NOMO-1 treated with DMSO at 0.1 percent for 48 hours (cell line): ENCODE measurements around the gene SLC5A10.

Experiments
- DNase-seq: peaks from one replicate; lab custom pipeline; 2025; ENCODE audit not compliant: unreplicated experiment; lab: John Stamatoyannopoulos, UW

SLC5A10 gene

DNA sequence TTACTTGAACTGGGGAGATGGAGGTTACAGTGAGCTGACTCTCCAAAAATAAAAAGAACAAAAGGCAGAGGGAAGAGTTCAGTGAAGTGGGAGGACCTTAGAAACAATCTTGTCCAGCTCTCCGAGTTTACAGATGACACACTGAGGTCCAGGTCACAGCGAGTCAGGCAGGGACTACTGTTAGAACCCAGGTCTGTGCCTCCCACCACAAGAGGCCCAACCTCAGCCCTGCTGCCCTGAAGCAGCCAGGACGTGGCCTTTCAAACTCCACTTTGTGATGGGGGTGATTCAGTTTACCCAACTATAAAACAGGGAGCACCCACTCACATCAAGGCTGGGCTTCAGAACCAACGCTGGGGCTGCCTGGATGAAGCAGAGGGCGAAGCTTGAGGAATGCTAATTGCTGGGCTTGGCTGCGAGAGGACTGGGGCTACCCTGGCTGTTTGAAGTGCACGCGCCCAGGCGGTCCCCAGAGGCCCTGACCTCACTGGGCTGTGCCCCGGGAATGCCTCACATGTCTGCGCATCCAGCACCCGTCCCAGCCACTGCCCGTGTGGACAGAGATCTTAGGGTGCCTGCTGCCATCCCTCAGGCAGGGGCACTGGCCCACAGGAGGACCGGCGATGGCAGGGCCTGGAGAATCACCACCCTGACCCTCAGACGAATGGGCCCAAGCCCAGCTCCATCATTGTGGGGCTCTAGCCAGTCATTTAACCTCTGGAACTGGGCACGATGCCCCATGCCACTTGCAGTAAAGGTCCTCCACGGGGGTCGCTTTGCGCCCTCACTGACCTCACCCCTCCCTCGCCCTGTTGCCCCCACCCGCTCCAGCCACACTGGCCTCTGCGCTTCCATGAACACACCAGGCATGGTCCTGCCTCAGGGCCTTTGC is 11.4 kb downstream of the SLC5A10 start:
- DNase-seq = no peak

DNA sequence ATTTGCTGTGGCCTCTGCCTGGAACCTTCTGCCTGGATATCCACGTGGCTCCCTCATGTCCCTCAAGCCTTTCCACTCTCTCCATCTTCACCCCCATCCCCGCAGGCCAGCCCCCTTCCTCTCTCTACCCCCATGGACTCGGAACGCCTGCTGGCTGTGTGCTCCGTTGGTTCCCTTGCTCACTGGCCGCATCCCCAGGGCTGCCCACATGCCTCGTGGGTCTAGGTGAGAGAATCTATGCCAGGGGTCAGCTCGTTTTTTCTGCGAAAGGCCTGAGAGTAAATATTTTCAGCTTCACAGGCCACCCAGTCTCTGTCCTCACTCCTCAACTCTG is 12.0 kb downstream of the SLC5A10 start:
- no peak for DNase-seq

GRCh38 chr17:18964550-18964949 is 12.6 kb downstream of the SLC5A10 start:
- no peak for DNase-seq

DNA sequence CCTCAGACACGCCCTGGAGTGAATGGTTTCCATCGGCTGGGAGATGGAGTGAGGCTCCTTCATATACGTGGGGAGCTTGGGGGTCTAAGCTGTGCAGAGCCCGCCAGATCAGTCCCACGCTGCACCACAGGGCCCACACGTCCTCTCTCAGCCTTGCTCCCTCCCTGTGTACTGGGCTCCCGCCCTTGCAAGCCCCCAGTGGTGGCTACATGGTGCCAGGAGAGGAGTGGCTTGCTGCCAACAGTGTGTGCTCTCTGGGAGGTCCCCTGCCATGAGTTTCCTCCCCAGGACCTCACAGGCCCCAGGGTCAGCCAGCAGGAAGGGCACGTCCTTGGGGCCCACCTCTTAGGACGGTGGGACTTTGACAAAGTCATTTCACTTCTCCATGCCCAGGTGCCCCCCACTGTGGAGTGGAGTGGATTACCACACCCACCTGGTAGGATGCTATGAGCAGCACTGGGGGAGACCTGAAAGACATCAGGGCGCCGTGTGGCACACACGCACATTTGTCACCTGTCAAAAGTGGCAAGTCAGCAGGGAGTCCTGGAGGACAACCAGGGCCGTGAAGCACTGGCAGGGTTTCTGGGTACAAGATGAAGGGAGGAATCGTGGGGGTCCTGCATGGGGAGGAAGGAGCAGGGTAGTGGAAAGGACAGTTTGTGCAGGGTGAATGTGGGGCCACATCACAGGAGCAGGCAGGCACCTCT is 13.7 kb downstream of the SLC5A10 start:
- no peak for DNase-seq

DNA sequence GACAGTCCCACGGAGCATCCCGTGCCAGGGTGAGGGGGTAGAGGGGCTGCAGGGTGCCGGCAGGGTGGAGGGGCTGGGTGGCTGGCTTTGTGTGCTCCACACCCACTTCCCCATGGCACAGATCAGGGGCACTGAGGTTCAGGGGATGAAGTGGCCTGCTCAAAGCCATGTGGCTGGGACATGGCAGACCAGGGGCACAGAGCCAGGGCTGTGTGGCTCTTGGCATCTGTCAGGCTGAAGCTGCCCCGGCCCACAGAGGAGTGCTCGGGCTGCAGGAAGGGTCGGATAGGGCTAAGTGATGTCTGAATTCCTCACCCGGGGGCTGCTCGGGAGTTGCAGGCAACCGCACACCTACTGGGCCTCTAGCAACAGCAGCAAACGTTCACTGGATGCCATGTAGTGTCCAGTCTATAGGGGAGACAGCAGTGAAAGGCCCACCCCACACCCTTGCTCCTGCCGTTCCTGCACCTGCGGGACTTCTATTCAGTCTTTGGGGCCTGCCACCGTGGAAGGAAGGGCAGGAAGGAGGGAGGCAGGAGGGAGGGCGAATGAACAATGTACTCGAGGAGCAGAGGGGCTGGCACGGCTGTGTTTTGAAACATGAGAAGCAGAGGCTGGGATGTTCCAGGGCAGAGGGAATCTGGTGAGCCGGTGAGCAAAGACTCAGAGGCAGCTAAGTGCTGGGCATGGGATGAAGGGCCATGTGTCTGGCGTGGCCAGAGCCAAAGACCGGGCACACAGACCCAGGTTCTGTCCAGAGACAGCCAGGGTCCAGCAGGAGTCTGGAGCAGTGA is 15.1 kb downstream of the SLC5A10 start:
- DNase-seq = no peak

DNA sequence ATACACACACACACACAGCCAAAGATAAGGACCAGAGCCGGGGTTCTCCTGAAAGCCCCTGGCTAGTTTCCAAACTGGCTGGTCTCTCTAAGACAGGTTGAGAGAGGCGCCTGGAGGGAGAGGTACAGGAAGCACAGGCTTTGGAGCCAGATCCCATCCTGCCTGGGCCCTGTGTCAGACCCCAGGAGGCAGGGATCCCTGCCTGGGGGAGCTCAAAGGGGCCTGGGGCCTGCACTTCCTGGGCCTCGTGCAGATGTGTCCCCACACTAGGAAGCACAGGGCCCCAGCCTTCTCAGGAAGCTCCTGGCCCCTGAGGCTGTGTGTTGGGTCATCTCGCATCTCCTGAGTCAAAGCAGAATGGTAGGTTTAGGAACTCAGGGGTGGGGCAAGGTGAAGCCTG is 16.0 kb downstream of the SLC5A10 start:
- DNase-seq = no peak

DNA sequence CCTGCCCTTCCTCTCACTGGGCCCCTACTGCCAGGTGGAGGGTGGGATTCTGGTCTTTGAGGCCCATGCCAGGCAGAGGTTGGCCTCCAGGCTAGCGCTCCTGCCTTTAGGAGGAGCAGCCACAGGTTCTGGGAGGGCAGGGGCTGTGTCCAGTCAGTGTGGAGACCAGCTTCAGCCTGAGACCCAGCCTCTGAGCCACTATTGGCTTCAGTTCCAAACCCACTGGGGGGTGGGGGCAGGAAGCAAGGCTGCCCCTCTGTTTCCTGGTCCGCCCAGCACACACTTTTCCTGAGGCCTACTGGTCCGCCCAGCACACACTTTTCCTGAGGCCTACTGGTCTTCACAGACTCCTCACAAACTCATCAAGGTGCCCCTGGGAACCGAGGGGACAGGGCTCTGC is 16.4 kb downstream of the SLC5A10 start:
- DNase-seq = no peak

GRCh38 chr17:18968945-18969887 is 17.3 kb downstream of the SLC5A10 start:
- no peak for DNase-seq

GRCh38 chr17:18970582-18971480 is 18.9 kb downstream of the SLC5A10 start:
- no peak for DNase-seq

DNA sequence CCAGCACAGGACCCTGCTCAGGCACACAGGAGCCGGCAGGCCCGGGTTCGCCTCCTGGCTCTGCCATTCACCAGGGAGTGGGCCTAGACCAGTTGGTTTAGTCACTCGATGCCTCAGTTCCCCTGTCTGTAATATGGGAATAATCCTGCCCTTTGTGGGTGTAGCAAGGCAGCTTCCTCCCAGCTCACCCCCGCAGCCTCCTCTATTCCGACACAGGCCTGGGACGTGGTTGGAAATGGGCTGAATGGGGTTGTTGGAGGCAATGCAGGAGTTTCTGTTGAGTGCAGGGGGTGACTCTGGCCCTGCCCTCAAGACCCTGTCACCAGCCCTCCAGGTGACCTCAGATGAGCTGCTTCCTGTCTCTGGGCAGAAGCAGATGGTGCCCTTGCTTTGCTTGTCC is 19.8 kb downstream of the SLC5A10 start:
- DNase-seq = no peak

GRCh38 chr17:18974407-18975149 is 22.6 kb downstream of the SLC5A10 start:
- DNase-seq = no peak

DNA sequence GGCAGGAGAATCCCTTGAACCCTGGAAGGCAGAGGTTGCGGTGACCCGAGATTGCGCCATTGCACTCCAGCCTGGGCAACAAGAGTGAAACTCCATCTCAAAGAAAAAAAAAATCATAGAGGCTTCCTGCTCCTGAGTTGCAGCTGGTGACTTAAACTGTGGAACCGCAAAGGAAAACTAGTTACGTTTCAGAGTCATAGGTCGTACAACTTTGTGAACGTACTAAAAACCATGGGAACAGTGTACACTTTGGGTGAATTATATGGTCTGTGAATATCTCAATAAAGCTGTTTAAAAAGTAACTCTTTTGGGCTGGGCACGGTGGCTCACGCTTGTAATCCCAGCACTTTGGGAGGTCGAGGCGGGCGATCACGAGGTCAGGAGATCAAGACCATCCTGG is 23.6 kb downstream of the SLC5A10 start:
- DNase-seq = no peak

DNA sequence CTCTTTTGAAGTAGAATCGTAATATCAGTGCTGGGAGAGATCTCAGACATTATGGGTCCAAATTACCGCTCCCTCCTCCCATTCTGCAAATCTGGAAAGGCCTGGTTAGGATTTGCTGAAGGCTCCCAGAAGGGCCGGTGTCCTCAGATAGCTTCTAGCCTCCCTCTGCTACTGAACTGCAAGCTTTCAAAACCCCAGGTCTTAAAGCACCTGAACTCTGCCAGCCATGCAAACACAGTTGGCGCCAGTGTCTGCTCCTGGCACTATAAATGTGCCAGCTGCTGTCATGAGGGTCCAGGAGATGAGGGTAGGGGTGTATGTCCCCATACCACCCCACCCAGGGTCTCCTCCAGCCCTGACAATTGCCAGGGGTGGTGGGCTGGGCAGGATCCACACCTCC is 24.2 kb downstream of the SLC5A10 start:
- no peak for DNase-seq

- DNase-seq = no peak
Measured at GRCh38 chr17:18977021-18977420, 25.1 kb downstream of the SLC5A10 start.

- no peak for DNase-seq
Measured at GRCh38 chr17:18977646-18978045, 25.7 kb downstream of the SLC5A10 start.

GRCh38 chr17:18978050-18978449 is 26.1 kb downstream of the SLC5A10 start:
- no peak for DNase-seq

DNA sequence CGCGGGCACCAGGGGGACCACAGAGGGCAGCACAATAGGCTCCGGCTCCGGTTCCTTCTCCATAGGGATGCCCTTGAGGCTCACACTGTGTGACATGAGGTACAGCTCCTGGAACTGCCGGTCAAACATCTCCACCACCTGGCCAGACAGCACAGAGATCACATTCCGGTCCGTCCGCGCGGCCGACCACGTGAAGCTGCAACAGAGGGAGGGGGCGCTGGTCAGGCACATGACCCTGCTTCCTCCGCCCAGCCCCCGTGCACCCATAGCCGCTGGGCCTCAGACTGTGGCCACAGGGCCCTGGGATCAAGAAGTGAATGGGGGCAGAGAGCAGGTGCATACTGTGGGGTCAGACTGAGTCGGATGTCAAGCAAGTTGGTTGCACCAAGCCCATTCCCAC is 26.7 kb downstream of the SLC5A10 start:
- DNase-seq = no peak

DNA sequence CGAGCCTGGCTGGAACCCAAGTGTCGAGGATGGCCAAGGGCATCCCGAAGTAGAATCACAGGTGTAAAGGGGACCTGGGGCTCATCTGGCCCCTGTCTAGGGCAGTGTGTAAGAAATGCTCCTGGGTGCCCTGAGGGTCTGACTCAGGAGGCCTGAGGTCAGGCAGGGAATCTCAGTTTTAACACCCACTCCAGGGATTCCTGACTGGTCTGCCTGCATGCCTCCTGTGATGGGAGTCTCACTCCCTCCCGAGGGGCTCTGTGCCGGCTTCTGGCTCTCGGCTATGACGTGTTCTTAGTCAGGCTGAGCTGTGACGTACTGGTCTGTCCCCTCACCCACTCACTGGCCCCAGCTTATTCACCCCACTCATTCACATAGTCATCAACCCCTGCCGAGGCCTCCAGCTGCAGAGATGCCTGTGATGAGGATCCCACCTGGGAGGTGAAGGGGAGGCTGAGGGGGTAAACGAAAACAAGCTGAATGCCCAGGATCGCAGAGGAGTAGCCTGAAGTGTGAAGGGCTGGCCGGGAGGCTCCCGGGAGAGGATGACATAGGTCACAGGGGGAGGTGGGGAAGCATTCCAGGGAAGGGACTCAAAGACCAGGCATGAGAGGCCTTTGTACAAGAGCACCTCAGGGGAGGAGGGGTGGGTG is 28.8 kb downstream of the SLC5A10 start:
- no peak for DNase-seq

DNA sequence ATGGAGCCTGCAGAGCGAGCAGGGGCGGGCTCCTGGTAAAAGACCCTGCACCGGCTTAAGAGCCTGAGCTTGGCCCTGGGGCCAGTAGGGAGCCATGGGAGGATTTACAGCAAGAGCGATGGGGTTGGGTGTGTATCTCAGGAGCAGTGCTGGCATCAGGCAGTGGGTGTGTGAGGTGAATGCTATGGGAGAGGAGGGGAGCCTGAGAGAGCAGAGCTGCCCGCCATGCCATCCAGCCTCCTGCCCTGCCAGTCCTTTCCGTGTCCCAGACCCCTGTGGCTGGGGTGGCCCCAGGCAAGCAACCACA is 29.3 kb downstream of the SLC5A10 start:
- DNase-seq = no peak
